RWPE2 (cell line): ENCODE measurements around the gene BMS1.

Experiments
- ATAC-seq: fragments of 200-7000 bp; cut with Tn5 transposase; 3 replicates; pipeline ENCODE4 v1.9.1; 2021; ENCODE audit warnings: low read depth
- DNase-seq: peaks from one replicate; pipeline ENCODE4 v3.0.0-alpha.2; 2020; ENCODE audit warnings: low spot score
- H3K27ac ChIP-seq: fragments of 450-650 bp; 2 replicates; pipeline ENCODE4 v1.5.1; 2017; ENCODE audit warnings: mild to moderate bottlenecking; ENCODE audit not compliant: poor library complexity, severe bottlenecking
- H3K27me3 ChIP-seq: fragments of 250-450 bp; sonication (Bioruptor Pico); 2 replicates; pipeline ENCODE4 v1.5.1; 2021; ENCODE audit warnings: mild to moderate bottlenecking, moderate library complexity; ENCODE audit not compliant: insufficient read depth, poor library complexity, severe bottlenecking
- H3K36me3 ChIP-seq: fragments of 250-450 bp; sonication (Bioruptor Pico); 2 replicates; pipeline ENCODE4 v1.5.1; 2020; ENCODE audit warnings: low read depth, mild to moderate bottlenecking, moderate library complexity
- H3K4me1 ChIP-seq: fragments of 250-450 bp; sonication (Bioruptor Pico); 2 replicates; pipeline ENCODE4 v1.5.1; 2021; ENCODE audit warnings: mild to moderate bottlenecking, moderate library complexity; ENCODE audit not compliant: insufficient read depth, poor library complexity, severe bottlenecking
- H3K4me3 ChIP-seq: fragments of 250-450 bp; sonication (Bioruptor Pico); 2 replicates; pipeline ENCODE4 v1.5.1; 2021; ENCODE audit warnings: mild to moderate bottlenecking, moderate library complexity; ENCODE audit not compliant: severe bottlenecking
- H3K9me3 ChIP-seq: fragments of 250-450 bp; sonication (Bioruptor Pico); 2 replicates; pipeline ENCODE4 v1.5.1; 2021; ENCODE audit warnings: mild to moderate bottlenecking, moderate library complexity; ENCODE audit not compliant: severe bottlenecking
- CTCF ChIP-seq: fragments of 450-650 bp; IDR thresholded peaks from one replicate; pipeline ENCODE4 v1.5.1; 2017; ENCODE audit warnings: mild to moderate bottlenecking, moderate library complexity; ENCODE audit not compliant: poor library complexity, severe bottlenecking

The BMS1 gene

GRCh38 chr10:42871823-42872222 lies 89.2 kb downstream of the BMS1 start:
- DNase-seq, result no peak
- no peak for TF ChIP-seq CTCF
- no peaks in the 10 kb centered on the region for H3K27me3 ChIP-seq
- H3K4me1 ChIP-seq, result no peaks in the 10 kb centered on the region
- no peak for ATAC-seq
- no peaks in the 10 kb centered on the region for H3K36me3 ChIP-seq
- H3K27ac ChIP-seq, result no peak overlapping the region
- H3K9me3 ChIP-seq, result no peaks in the 10 kb centered on the region
- no peak overlapping the region for H3K4me3 ChIP-seq

GRCh38 chr10:42872865-42873435 lies 90.4 kb downstream of the BMS1 start:
- Histone ChIP-seq H3K4me3 (no peak overlapping the region), H3K27ac (no peak overlapping the region)

GRCh38 chr10:42874713-42875387 lies 92.3 kb downstream of the BMS1 start:
- Histone ChIP-seq H3K36me3 (no peaks in the 10 kb centered on the region), H3K27me3 (no peaks in the 10 kb centered on the region), H3K4me1 (no peaks in the 10 kb centered on the region), H3K27ac (no peak overlapping the region), H3K9me3 (no peaks in the 10 kb centered on the region), H3K4me3 (no peak overlapping the region)
- DNase-seq (no peak), ATAC-seq (no peak)
- no peak for TF ChIP-seq CTCF

More at GRCh38 chr10:42872865-42873435, 90.4 kb downstream of the BMS1 start:
- Histone ChIP-seq H3K27me3 (no peaks in the 10 kb centered on the region), H3K9me3 (no peaks in the 10 kb centered on the region), H3K36me3 (no peaks in the 10 kb centered on the region), H3K4me1 (no peaks in the 10 kb centered on the region)
- DNase-seq (no peak), ATAC-seq (no peak)
- no peak for TF ChIP-seq CTCF

GRCh38 chr10:42875388-42875755 lies 92.8 kb downstream of the BMS1 start:
- Histone ChIP-seq H3K27me3 (no peaks in the 10 kb centered on the region), H3K4me3 (no peak overlapping the region), H3K27ac (no peak overlapping the region), H3K4me1 (no peaks in the 10 kb centered on the region), H3K36me3 (no peaks in the 10 kb centered on the region), H3K9me3 (no peaks in the 10 kb centered on the region)
- no peak for DNase-seq
- TF ChIP-seq CTCF, result no peak
- no peak for ATAC-seq

- no peaks in the 10 kb centered on the region for H3K36me3 ChIP-seq
- no peak for DNase-seq
- H3K4me3 ChIP-seq, result no peak overlapping the region
- no peaks in the 10 kb centered on the region for H3K4me1 ChIP-seq
- no peaks in the 10 kb centered on the region for H3K27me3 ChIP-seq
- H3K9me3 ChIP-seq, result no peaks in the 10 kb centered on the region
- no peak overlapping the region for H3K27ac ChIP-seq
- no peak for TF ChIP-seq CTCF
- no peak for ATAC-seq
Measured at GRCh38 chr10:42875798-42876341, 93.3 kb downstream of the BMS1 start.
